Putamen (tissue), 1 donor: Measurements from ENCODE around the gene DENND1A.
"Not testable (repeated sequence)": the region's sequence is repeated elsewhere in the genome, so short reads cannot be mapped to it uniquely, and the experiment has no call there.

Source experiments
- DNase-seq: peaks from one replicate; pipeline ENCODE4 v3.0.0-alpha.2; 2016; ENCODE audit warnings: low spot score

The DENND1A gene

GRCh38 chr9:123771690-123772089 is 158.2 kb downstream of the DENND1A start:
- no peak for DNase-seq

GRCh38 chr9:123769719-123770118 is 160.2 kb downstream of the DENND1A start:
- no peak for DNase-seq

GRCh38 chr9:123763910-123764588 is 165.9 kb downstream of the DENND1A start:
- no peak for DNase-seq

DNA sequence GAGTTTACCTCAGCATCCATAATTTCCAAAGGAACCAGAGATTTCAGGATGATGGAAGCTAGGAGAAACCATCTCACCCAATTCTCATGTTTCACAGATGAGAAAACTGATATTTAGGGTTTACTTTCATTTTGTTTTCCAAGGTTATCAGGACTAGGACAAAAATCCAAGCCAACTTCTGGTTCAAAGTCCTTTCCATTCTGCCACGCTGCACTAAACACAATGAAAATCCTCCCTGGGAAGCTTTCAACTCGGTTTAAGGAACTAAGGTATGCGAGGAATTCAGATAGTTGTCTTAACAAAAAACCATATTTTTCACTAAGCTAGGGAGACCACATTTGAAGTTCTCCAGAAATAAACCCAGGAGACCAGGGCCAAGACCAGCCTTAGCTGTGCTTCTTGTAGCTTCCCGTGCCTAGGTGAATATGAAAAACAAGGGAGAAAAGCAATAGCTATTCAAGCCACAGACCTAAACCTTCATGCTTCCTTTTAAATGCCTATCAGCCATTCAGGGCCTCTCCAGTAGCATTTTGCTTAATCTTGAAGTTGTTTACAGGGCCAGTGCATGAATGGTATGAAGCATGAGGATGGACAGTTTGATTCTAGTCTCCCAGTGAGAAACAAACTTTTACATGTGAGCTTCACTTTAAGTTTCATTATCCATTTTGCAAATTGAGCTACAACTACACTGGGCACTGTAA is 167.9 kb downstream of the DENND1A start:
- no peak for DNase-seq

GRCh38 chr9:123757960-123758359 is 172.0 kb downstream of the DENND1A start:
- no peak for DNase-seq

DNA sequence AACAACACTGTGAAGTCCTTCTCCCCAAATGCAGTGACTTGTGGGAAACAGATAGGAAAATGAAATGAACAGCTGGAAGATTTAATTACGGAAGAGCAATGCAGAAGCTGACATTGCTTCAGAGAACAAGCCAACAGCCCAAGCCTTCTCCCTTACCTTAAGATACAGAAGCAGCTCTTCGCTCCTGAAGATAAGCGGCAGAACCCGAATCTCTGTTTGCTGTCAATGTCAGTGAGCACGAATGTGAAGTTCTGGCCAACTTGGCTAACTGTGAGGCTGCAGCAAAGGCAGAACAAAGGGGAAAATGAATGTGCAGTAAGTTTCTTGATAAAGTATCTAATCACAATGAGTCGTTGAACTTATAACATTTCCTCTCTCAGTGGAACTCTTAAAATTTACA is 172.4 kb downstream of the DENND1A start:
- no peak for DNase-seq

GRCh38 chr9:123756484-123757106 is 173.3 kb downstream of the DENND1A start:
- DNase-seq: no peak

DNA sequence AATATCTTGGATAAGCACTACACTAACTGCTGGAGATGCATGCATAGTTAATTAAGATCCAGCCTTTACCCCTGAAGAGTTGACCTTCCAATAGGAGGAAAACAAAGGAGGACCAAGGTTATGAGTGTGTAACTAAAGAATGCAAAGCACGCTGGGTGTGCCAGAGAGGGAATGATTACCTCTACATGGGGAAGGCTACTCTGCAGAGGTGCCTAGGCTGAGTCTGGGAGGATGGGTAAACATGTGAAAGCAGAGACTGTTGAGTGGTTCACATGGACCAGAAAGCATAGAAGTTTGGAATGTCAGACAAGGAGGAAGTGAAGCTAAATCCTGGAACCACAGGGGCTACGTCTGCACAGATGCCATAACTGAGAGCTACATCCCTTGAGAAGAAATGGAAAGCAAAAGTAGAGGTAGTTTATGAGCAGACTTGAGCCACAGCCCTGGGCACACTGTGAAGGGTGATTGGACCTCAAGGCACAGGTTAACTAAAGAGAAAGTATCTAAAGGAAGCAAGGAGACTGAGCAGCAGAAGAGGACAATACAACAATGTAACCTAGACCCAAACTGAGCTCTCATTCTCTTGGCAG is 176.2 kb downstream of the DENND1A start:
- DNase-seq: no peak

DNA sequence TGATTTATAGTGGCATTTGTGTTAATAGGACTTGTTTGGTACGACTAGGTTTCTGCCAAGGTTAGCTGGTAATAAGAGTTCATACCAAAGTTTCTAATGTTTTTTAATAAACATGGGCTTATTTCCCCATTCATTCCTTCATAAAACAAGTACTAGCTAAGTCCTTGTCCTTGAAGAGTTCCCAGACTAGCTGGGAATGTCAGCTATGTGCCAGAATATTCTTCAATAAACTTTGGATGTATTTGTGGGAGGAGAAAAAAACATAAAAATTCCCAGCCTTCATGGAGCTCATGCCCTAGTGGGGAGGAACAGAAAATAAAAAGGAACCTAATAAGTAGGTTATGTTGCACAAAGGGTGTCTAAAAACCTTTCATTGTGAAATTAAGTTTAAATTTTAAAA is 176.9 kb downstream of the DENND1A start:
- DNase-seq: no peak

DNA sequence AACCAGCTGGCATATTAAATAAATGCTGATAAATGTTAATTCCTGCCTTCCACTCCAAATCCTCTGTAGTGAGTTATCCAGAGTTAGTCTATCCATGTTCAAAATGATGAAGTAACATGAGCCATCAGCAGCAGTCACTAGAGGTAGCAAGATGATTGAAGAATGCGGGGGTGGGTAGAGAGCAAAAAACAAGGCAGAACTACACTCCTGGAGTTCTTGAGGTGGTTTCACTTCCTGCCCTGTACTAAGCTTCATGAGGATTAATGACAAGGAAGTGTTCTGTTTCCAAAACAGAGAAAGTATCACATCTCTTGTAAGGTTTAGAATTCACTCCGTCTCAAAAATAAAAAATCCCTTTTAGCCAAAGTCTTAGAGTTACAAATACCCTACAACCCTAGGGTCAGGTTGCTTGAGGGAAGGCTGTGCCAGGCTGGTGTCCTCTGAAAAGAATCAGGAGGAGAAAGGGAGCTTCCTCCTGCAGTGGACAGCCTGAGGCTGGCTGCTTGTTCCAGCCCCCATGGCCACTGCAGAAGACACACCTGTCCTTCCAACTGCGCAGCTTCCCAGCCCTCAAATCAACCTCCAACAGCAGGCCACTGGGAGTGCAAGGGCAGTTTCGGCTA is 180.2 kb downstream of the DENND1A start:
- peak; percentile 29 for DNase-seq

DNA sequence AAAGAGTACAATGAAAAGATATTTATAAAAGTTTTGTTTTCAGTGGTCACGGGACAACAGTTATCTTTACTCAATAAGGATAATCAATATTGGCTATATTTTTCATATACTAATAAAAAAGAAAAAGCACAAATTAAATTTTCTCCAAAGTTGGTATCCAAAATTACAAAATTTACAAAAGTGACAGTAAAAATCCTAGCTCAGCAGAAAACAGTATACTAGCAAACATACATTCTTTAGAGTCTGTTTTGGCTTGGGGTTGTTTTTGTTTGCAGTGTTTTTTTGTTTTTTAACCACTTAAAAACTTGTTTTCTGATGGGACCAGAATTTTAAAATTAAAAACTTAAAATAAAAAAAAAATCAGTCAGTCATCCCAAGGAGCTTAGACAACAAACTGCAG is 183.2 kb downstream of the DENND1A start:
- no peak for DNase-seq

DNA sequence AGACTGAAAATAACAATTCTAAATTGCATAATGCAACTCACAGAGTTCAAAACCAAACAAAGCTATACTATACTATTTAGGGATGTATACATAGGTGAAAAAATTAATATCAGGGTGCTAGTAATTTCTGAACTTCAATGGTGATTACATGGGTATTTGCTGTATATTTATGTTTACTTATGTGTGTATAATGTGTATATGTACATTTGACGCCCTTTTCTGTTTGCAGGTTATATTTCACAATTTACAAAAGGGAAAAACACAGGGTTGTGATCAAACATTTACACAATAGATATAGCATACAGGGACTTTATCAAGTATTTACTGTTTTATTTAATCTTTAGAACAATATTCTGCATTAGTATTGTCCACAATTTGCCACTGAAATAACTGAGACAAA is 184.0 kb downstream of the DENND1A start:
- no peak for DNase-seq

GRCh38 chr9:123745451-123745850 is 184.5 kb downstream of the DENND1A start:
- DNase-seq: no peak

DNA sequence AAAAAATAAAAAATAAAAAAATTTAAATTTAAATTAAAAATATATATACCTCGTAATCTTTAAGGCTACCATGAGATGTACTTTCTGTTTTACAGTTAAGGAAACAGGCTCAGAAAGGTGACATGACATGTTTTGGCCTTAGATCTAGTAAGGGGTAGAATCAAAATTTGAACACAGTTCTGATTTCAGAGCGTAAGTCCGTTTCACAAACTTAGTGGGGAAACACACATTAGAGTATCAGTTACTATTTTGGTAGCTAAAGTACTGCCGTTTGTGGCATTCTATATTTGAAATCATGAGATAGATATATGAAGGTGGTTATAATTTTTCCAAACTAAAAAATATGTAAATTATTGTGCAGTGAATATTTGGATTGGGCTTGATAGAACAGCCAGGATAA is 186.2 kb downstream of the DENND1A start:
- DNase-seq: no peak

- peak; percentile 71 for DNase-seq
These were observed 187.7 kb downstream of the DENND1A start for GRCh38 chr9:123742009-123742767.

DNA sequence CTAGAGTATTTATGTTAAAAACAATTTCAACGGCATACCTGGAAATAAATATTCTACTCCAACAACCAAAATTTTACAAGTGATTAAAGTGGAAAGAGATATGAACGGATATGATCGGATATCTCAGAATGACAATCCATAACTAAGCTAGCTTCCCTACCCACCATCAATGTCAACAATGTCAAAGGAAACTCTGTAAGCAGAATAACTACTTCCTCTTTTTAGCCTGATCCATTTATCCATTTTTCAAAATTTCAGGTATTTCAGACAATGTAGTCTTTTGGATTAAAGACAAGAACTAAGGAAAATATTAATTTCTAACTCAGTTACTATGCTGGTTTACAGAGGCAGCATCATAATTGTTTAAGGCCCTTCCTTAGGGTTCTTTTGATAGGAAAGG is 188.7 kb downstream of the DENND1A start:
- DNase-seq: no peak

- no peak for DNase-seq
These were observed 190.0 kb downstream of the DENND1A start for GRCh38 chr9:123739902-123740301.

- DNase-seq: no peak
These were observed 190.5 kb downstream of the DENND1A start for GRCh38 chr9:123739387-123739786.

- DNase-seq: no peak
These were observed 191.3 kb downstream of the DENND1A start for GRCh38 chr9:123738648-123739047.

DNA sequence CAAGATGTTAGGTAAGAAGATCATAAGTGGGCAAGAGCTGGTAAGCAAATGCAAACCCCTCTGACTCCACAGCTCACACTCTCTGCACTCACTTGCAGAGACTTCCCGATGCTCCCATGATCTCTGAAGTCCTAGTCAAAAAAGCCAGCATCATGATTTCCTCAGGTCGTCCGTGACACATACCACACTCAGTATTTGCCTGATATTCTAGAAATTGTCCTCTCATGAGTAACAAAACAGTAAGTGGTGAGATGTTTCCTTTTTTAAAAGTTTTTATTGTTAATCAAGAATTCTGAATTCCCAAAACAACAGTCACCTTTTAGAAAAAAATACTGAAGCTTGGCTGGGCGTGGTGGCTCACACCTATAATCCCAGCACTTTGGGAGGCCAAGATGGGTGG is 194.6 kb downstream of the DENND1A start:
- DNase-seq: no peak

- not testable (repeated sequence) for DNase-seq
These were observed 201.4 kb downstream of the DENND1A start for GRCh38 chr9:123728571-123728970.

GRCh38 chr9:123727332-123727731 is 202.6 kb downstream of the DENND1A start:
- no peak for DNase-seq
